Occipital lobe (tissue), 2 donors: ENCODE measurements around the gene CCDC146. TPM values are rescaled to one million over a fixed set of nuclear protein-coding genes. Genes with fewer than 3 reads are reported as not detected.
"Not testable (repeated sequence)": the region's sequence is repeated elsewhere in the genome, so short reads cannot be mapped to it uniquely, and the experiment has no call there.

Experiments used
- DNase-seq: peaks from one replicate; lab custom pipeline; 2025; lab: John Stamatoyannopoulos, UW
- total RNA-seq: library from RNA; depleted of rRNA; stranded (reverse); fragments of >200 nt; gene quantifications from one replicate; pipeline ENCODE4 v1.2.3, GENCODE V29; 2014

The CCDC146 gene
- total RNA-seq, 1 donor from 2014 or later, result 15.4 TPM

DNA sequence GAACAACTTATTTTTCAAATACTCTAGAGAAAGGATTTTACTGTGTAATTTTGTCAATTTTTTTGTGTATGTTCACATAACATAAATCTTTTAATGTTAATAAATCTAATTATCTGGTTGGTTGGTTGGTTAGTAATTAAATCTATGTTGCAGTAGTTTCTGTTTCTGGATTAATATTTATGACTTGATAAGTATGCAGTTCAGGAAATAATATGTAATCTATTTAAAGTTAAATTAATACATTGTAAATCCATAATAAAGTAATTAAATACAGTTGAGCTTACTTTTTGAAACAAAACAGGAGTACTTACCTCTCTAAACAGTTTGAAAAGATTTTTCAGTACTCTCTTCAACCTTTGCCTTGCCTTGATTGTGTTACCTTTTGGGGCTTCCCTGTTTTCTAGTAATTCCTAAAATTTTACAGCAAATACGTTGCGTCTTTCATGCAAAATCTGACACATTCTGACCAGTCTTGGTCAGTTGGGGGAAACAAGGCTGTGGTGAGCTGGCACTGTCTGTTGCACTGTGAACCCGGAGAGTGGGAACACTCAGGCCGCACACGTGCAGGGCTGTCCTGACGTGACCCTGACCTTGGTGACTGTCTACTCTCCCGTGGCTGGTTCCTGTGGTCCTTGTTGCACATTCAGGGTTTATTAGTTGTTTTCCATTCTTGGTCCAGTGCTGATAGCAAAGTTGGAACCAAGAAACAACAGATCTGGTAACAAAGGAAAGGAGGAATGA is 122.8 kb downstream of the CCDC146 start:
- no peak for DNase-seq

DNA sequence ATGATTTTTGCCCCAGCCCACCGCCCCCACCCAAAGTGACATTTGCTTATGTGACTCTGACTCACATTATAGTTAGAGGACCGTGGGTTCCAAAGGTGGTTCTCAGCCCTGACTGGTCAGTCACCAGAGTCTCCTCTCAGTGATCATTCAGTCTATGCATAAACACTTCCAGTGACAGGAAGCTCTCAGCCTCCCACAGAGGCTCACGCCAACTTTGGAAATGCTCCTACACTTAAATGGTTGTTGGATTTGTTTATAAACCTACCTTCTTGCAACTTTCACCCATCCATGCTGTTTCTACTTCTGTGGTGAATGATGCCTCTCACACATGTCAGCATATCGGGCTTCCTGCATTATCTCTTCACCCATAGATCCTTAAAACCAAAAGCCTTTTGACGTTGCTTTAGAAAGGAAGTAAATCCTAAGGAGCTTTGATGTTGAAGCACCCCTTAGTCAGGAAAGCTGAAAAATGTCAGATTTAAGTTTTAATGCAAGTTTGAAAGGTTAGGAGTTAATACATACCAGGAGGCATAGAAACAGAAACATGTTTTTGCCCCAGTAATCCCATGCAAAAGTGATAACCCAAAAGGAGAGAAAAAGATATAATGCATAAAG is 123.7 kb downstream of the CCDC146 start:
- DNase-seq, result no peak

DNA sequence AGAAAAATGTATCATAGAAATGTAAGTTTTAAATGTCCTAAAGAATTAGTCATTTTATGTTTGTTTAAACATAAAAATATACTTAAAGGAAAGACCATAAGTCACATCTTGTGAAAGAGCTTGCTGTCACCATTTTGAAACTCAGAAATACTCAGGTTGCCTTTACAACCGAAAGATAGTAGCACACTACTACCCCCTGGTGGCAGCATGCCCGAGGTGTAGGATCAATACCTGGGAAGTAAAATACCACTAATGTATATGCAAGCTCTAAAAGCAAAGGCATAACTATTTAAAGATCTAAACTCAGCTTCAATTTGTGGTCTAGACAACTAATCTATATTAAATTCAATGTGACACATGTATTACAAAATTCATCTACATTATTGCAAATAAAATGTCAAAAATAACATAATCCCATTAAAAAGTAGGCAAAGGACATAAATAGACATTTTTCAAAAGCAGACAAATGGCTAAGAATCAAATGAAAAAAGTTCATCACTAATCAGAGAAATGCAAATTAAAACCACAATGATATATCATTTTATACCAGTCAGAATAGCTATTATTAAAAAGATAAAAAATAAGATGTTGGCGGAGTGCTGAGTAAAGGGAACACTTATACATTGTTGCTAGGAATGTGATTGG is 124.9 kb downstream of the CCDC146 start:
- DNase-seq, result no peak

- DNase-seq, result no peak
Measured at GRCh38 chr7:77248154-77248553, 125.7 kb downstream of the CCDC146 start.

DNA sequence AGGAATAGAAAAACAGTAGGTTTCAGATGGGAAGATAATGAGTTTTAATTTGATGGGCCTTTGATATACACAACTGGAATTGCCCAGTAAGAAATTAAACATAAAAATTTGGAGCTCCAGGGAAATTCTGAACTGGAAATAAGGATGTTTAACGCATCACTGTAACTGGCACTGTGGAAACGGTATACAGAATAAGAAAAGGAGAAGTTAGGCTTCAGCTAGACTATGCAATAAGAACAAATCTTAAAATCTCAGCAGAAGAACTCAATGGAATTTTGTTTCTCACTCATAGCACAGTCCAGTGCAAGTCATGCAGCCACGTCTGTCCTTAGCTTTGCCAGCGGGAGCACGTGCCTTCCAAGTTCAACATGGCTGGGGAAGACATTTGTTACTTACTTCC is 130.1 kb downstream of the CCDC146 start:
- no peak for DNase-seq

DNA sequence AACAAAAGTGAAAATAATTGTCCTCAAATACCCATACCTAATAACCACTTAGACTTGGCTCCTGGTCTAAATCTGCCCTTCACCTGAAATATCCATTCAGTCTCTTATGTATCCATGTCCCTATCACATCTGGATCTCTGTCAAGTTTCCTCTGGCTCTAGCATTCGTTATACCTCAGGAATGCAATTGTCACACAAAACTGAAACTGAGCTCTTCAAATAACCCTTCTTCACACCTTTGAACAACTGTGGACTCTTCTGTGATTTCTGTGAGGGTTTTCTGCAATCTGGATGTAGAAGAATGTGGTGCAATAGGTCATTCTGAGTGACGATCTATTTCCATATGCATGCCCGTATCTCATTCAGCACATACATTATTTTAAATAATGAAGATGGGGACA is 130.7 kb downstream of the CCDC146 start:
- no peak for DNase-seq

GRCh38 chr7:77254429-77254828 is 132.0 kb downstream of the CCDC146 start:
- no peak for DNase-seq

DNA sequence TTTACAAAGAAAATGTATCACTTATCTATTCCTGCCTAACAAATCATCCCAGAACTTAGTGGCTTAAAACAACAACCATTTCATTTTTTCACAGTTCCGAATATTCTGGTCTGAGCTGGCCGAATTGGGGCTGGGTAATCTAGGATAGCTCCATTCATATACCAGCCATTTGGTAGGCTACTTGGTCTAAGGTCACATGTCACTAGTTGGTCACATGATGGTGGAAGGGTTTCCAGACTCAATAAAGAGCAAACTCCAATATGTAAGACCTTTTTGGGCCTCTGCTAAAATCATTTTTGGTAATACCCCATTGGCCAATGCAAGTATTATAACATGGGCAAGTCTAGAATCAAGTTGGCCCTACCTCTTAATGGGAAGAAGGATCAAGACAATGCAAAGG is 132.5 kb downstream of the CCDC146 start:
- no peak for DNase-seq

DNA sequence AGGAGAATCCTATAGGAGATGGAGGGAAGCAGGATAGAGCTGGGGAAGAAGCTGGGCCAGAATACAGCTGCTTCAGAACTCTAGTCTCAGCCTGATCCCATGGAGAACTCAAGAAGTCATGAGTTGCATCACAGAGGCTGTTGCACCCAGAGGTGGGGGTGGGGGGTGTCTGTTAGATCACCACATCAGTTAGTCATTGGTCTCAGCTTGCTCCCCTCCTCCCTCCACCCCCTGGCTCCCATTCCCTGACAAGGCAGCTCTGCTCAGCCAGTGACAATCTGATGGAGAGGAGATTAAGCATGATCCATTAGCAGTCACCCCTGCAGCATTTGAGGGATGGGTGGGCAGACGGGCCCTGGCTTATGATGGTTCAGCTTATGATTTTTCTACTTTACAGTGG is 135.6 kb downstream of the CCDC146 start:
- DNase-seq, result no peak

GRCh38 chr7:77258593-77258992 is 136.2 kb downstream of the CCDC146 start:
- DNase-seq, result no peak

DNA sequence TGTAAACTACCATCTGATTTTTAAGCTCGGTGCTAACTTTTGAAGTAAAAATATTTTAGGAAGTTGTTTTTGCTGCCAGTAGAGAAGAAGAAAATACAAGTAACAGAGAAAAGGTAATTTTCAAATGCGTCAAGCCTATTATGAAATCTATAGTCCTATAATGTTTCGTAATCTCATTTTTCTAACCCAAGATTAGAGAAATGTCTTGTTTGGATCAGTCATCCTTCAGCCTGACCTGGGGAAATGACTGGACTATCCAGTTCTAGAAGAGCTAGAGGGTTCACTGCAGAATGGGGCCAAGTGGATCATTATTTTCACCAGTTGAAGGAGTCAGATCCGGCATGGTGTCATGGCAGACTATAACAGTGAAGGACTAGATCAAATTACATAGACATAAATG is 139.9 kb downstream of the CCDC146 start:
- no peak for DNase-seq

DNA sequence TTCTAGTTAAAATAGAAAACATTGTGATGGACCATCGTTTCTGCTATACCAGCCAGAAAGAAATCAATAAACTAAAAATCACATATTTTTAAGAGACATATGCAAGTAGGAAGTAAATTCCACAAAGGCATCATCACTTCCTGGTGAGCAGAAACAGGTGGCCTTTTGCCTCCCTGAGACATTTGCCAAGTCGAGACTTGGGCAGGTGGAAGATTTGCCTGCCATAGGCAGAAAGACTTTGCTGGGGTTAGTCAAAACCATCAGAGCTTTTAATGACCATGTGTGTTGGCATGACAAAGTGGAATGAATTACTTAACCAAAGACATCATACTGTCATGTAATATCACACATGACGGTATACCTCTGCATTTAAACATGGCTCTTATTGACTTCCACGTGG is 143.3 kb downstream of the CCDC146 start:
- DNase-seq, result no peak

- no peak for DNase-seq
Measured at GRCh38 chr7:77266291-77266794, 143.9 kb downstream of the CCDC146 start.

DNA sequence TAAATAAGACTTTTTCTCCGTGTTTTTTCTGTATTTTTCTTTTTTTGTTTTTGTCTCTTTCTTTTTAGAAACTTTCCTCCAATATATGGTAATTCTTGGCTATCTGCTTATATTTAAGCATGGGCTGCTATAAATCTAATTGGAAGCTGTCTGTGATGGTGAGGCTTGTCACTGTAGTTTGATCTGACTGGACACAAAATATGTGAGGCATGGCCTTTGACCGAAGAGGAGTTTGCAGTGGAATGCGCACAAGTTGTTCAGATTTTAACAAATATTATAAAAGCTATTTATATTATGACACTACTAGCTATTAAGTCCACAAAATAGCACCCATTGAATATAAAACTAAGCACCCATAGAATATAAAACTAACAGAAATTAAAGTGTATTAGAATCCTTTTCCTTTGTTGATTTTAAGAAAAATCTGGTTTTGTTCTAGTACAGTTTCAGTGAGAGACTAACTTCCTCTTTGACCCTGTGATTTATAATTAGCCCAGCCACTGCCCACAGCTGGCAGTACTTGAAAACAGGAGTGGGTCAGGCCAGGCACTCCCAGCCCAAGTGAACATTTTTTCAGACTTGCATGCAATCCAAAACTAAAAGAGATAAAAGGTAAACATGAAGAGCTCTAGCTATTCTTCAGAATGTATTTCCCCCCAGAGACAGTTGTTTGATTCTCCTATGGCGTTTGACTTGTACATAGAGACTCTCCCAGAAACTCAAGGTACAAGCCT is 147.1 kb downstream of the CCDC146 start:
- no peak for DNase-seq

DNA sequence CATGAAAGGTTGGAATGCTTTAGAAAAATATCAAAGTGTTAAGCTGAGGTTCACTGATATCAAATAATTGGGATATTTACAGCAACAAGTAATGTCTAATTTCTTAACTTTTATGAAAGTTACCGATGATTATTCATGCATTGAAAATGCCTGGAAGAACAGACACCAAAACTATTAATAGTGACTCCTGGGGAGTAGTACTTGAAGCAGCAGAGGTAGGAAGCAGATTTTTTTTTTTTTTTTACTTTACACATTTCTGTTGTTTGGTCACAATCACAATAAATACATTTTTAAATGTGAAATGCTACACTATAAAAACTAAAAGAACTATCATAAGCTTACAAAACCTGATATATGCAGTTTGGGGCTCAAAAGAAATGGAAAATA is 147.7 kb downstream of the CCDC146 start:
- DNase-seq, result no peak

DNA sequence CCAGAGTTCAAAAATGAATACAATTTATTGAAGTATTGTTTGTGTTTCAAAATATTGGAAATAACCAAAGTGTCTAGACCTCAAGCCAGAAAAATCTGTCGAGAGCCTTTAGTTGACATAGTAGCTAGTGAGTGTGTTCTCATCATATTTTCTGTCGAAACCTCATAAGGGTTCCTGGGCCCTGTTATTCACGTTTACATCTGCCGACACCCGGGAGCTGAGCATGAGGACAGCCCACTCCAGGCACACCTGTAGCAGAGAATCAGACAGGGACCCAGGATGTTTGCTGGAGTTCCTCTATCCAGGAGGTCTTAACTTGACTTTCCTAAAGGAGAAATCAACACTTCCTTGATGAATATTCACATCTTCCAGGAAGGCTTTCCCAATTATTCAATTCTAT is 149.4 kb downstream of the CCDC146 start:
- no peak for DNase-seq

DNA sequence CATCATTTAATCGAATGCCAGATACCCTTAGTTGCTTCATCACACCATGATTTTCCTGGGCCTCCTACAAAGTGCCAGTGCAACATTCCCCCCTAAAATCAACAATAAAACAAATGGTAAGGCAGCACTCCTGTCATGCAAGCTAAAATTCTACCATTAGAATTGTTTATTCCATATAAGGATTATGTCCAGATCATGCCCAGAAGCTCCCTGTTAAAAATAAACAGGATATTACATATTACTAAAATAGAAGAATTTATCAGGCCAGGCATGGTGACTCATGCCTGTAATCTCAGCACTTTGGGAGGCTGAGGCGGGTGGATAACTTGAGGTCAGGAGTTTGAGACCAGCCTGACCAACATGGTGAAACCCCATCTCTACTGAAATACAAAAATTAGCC is 153.2 kb downstream of the CCDC146 start:
- not testable (repeated sequence) for DNase-seq

- DNase-seq, result no peak
Measured at GRCh38 chr7:77276120-77276519, 153.7 kb downstream of the CCDC146 start.

DNA sequence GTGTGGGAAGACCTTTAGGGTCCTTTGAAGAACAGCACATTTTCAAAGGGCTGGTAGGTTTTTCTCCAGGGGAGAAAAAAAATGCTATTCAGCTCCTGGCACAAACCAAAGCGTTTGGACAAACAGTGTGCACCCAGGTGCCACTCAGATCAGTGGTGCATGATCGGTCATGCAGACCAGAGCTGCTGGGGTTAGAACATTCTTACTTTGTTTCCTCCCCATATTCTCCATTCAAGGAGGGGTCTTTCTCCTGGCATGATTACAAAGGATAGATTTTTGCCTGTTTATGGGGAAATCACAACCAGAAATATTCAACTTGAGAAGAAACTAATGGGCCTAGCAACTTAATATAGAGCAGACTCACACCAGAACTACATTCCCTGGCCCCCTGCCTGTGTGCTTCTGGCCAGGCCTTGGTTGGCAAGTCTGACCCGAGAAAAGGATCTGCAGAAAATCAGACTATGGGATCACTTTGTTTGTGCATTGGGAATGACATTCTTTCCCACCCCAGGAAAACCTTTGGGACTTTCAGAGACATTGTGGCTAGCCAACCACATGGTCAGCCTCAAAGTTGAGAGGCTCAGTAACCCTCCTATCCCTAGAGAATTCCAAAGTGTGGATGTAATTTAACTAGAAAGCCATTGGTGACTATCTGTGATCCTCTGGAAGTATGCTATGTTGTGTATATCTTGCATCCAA is 159.5 kb downstream of the CCDC146 start:
- no peak for DNase-seq

DNA sequence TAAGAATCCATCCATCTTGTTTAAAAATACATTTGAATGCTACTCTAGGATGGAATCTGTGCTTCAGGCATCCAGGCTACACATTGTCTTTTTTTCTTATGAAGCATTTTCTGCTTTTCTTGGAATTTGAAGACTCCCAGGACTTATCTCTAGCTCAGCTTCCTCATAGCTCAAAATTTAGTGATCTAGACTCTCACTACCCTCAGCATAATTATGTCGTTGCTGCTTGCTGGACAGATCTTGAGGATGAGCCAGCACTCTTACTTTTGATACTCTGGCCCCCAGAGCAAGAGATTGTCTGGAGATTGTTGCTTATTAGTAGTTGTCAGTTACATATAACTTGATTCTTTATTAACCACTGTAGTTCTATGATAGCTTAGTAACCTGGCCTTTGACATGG is 160.5 kb downstream of the CCDC146 start:
- no peak for DNase-seq

GRCh38 chr7:77284005-77284404 is 161.6 kb downstream of the CCDC146 start:
- DNase-seq, result no peak
